Measurements from ENCODE around the gene APAF1.
"Not testable (repeated sequence)": the region's sequence is repeated elsewhere in the genome, so short reads cannot be mapped to it uniquely, and the experiment has no call there.

The APAF1 gene

DNA sequence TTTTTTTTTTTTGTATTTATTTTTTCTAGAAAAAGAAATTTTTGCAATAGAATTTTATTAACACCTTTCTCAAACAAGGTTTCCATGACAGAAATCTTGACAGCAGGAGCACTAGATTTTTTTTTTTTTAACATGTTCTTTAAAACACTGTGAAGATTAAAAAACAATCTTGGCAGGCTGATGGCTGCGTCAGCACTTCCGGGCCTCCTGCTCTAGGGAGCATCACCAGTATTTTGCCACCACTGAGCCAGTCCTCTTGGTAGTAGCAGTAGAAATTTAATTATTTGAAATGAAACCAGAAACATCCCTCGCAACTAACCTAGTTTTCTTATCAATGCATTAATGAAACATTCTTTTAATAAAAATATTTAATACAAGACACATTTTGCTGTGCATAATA, 99.6 kb downstream of the APAF1 start:
- Mint-ChIP-seq H3K4me3 (no peak overlapping the region), H3K9me3 (no peaks in the 10 kb centered on the region), H3K27me3 (peaks cover 61% of the 10 kb centered on the region), H3K4me1 (peaks cover 14% of the 10 kb centered on the region), H3K36me3 (no peaks in the 10 kb centered on the region), H3K27ac (no peak overlapping the region)
- no peak for DNase-seq
- CTCF ChIA-PET = no interaction called here

DNA sequence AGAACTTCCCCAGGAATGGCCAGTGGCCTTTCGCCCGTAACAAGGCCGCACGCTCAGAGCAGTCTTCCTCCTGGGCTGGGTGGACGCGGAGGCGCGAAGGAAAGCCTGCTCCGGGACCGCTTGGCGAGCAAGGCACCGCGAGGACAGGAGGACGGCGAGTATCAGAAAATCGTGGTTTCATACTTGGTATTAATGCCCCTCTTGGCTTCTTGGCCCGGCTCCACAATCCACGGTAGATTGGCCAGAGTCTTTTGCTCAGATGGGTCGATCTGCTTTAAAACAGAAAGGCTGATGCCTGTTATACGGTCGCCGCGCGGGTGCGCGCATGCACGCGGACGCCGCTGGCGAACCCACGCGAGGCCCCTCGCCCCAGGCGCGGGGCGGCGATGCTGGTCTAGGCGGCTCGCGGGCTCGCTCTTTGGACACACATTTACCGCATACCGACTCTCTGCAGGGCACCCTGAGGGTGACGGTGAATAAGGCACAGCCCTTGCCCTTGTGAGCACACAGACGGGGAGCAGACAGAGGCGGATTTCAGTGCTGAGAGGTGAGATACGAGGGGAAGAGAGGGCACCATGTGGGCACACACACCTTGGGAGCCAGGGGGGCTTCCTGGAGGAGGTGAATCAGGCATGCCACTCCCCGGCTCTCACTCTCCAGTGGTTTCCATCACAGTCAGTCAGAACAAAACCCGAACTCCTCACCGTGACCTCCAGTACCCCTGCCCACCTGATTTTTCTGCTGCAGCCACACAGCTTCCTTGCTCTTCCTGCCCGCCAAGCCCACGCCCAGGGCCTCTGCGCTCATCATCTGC, 100.7 kb downstream of the APAF1 start:
- peaks cover 14% of the 10 kb centered on the region for H3K4me1 Mint-ChIP-seq
- CTCF ChIA-PET = no interaction called here
- no peak overlapping the region for H3K27ac Mint-ChIP-seq

DNA sequence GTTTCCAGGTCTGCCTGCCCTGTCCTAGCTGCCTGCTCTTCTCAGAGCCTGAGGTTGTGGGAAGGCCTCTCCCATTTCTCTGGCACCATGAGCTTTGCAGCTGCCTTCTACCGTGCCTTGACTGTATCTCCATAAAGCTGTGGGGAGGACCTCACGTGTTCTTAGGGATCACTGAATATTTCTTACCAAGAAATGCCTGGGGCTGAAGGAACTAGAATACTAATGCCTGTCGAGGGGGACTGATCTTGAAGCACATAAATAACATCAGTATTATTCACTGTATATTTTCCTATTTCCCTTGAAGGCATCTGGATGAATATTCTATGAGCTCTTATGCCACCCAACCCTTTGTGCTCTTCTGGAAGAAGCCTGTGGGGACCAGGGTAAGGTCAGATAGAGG, 103.4 kb downstream of the APAF1 start:
- no peaks in the 10 kb centered on the region for H3K9me3 Mint-ChIP-seq
- DNase-seq = no peak
- H3K4me3 Mint-ChIP-seq = no peak overlapping the region
- H3K36me3 Mint-ChIP-seq = no peaks in the 10 kb centered on the region
- peaks cover 46% of the 10 kb centered on the region for H3K27me3 Mint-ChIP-seq
- CTCF ChIA-PET = interaction anchor here (0.9 kb wide), 1 partner anchor 9 kb away, joined by 3 read pairs; no protein-coding TSS in a partner anchor
- peaks cover 8% of the 10 kb centered on the region for H3K4me1 Mint-ChIP-seq
- H3K27ac Mint-ChIP-seq = no peak overlapping the region

More for the DNA sequence above, 100.7 kb downstream of the APAF1 start:
- DNase-seq = peak; percentile 33
- Mint-ChIP-seq H3K4me3 (peak overlapping the region; percentile 67), H3K36me3 (no peaks in the 10 kb centered on the region), H3K27me3 (peaks cover 66% of the 10 kb centered on the region), H3K9me3 (no peaks in the 10 kb centered on the region)

DNA sequence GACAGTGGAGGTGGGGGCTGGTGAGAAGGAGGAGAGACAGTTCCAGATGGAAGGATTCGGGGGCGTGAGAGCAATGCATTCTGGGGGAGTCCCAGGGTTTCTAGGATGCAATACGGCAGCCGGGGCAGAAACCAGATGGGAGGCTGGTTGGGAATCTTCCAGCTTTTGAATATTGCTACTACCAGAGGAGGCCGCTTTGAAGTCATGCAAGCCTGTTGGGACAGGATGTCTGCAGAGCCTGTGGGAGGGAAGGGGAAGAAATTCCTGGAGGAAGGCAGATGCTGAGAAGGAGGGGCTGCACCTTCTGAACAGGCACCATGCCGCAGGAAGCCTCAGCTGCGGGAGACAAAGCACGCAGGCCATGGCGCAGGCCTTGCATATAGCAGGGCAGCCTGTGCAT, 105.4 kb downstream of the APAF1 start:
- no peak overlapping the region for H3K4me3 Mint-ChIP-seq
- no peaks in the 10 kb centered on the region for H3K9me3 Mint-ChIP-seq
- peaks cover 38% of the 10 kb centered on the region for H3K27me3 Mint-ChIP-seq
- no peaks in the 10 kb centered on the region for H3K36me3 Mint-ChIP-seq
- no peak overlapping the region for H3K27ac Mint-ChIP-seq
- no peak for DNase-seq
- peaks cover 10% of the 10 kb centered on the region for H3K4me1 Mint-ChIP-seq
- CTCF ChIA-PET = interaction anchor here (1.0 kb wide), 1 partner anchor 9 kb away, joined by 6 read pairs; no protein-coding TSS in a partner anchor

DNA sequence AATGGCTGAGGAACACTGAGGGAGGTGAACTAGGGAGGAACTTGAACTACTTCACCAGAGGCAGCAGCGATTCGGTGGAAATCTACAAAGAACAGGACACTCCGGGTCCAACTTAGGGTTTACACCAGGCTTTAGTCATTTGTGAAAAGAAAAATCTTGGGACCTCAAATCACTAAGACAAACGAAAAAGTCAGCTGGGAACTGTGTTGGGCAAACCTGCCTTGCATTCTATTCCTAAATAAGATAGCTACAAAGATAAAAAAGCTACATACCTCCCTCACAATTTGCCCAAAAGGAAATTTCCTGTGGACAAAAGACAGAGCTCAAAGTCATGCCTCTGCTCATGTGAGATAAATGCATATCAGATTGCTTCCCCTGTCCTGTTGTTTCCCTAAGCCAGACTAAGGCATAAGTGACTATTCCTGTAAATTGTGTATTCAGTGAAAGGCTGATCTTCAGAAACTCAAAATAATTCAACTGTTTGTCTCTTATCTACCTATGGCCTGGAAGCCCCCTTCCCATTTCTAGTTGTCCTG, 106.6 kb downstream of the APAF1 start:
- Mint-ChIP-seq H3K4me3 (no peak overlapping the region), H3K36me3 (no peaks in the 10 kb centered on the region), H3K27me3 (peaks cover 27% of the 10 kb centered on the region), H3K27ac (no peak overlapping the region), H3K4me1 (peaks cover 3% of the 10 kb centered on the region), H3K9me3 (no peaks in the 10 kb centered on the region)
- CTCF ChIA-PET = interaction anchor here (3.3 kb wide), 1 partner anchor 9 kb away, joined by 22 read pairs; no protein-coding TSS in a partner anchor
- DNase-seq = no peak

DNA sequence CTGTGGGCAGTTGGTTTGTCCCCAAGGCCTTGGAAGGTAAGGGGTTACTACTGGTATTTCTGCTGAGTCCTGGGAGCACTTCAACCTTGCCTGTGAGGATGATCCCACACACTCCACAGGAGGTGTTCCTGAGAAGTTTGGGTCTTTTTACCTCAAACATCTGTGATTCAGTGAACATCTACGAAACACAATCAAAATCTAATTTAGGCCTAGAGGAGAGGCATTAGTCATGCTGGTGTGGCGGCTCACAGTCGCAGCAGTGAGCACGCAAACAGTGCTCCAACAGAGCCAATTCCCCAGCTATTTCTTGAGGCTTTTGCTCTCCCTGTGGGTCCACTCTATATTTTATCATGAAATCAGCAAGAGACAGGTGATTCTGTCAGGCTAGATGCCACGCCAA, 107.6 kb downstream of the APAF1 start:
- no peak overlapping the region for H3K4me3 Mint-ChIP-seq
- DNase-seq = no peak
- H3K27ac Mint-ChIP-seq = no peak overlapping the region
- no peaks in the 10 kb centered on the region for H3K36me3 Mint-ChIP-seq
- peaks cover 21% of the 10 kb centered on the region for H3K27me3 Mint-ChIP-seq
- peaks cover 3% of the 10 kb centered on the region for H3K4me1 Mint-ChIP-seq
- CTCF ChIA-PET = interaction anchor here (3.3 kb wide), 1 partner anchor 10 kb away, joined by 22 read pairs; no protein-coding TSS in a partner anchor
- H3K9me3 Mint-ChIP-seq = no peaks in the 10 kb centered on the region

DNA sequence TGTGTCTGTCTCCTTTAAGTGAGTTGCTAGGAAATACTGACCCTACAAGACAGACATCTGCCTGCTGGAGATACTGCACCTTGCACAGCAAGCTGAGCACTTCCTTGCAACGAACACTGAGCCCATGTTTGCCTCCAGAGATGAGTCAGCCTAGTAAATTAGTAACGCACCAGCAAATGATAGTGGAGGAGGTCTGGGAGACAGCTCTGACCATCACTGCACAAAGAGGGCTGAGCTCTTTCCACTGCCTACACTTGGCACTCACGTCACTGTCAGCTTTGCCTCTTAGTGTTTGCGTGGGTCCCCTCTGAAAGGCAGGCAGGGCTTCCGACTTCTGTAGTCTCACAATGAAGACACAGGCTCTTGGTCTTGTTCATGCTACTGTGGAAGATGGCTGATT, 109.0 kb downstream of the APAF1 start:
- no peak overlapping the region for H3K27ac Mint-ChIP-seq

DNA sequence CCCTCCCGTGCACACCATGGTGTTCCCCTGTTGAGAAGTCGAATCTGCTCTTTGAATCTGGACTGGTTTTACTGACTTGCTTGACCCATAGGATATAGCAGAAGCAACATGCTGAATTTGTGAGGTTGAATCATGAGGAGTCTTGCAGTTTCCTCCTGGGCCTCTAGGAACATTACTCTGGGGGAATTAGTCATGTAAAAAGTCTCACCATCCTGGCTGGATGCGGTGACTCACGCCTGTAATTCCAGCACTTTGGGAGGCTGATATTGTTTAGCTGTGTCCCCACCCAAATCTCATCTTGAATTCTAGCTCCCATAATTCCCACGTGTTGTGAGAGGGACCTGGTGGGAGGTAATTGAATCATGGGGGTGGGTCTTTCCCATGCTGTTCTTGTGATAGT, 110.8 kb downstream of the APAF1 start:
- CTCF ChIA-PET, DNase-seq, H3K27me3 Mint-ChIP-seq, H3K27ac Mint-ChIP-seq, H3K36me3 Mint-ChIP-seq, H3K4me1 Mint-ChIP-seq, H3K4me3 Mint-ChIP-seq, H3K9me3 Mint-ChIP-seq: not testable (repeated sequence)

More for the DNA sequence above, 109.0 kb downstream of the APAF1 start:
- Mint-ChIP-seq H3K4me3 (no peak overlapping the region), H3K4me1 (peaks cover 3% of the 10 kb centered on the region), H3K27me3 (peaks cover 15% of the 10 kb centered on the region), H3K9me3 (no peaks in the 10 kb centered on the region), H3K36me3 (no peaks in the 10 kb centered on the region)
- CTCF ChIA-PET = interaction anchor here (1.2 to 3.3 kb wide), 2 partner anchors 12 to 29 kb away, joined by 3 to 22 read pairs; no protein-coding TSS in a partner anchor
- DNase-seq = no peak

DNA sequence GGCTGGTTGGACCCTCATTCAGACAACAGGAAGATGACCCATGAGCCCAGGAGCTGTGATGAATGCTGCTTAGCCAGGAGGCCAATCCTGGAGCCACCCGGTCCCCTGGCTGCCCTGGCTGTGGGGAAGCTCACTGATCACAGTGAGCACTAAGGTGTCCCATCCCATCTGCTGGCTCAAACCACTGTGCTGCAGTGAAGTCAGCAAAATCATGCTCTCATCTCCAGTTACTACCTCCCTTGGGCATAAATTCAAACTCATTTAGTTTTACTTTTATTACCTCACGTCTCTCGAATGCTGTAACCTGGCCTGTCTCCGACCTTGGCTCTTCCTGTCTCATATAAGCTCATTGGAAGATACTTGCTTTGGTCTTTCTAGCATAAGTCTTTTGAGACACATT, 112.4 kb downstream of the APAF1 start:
- no peaks in the 10 kb centered on the region for H3K36me3 Mint-ChIP-seq
- H3K27ac Mint-ChIP-seq = no peak overlapping the region
- H3K4me1 Mint-ChIP-seq = peaks cover 3% of the 10 kb centered on the region
- DNase-seq = no peak
- CTCF ChIA-PET = no interaction called here
- H3K4me3 Mint-ChIP-seq = no peak overlapping the region
- no peaks in the 10 kb centered on the region for H3K9me3 Mint-ChIP-seq
- peaks cover 6% of the 10 kb centered on the region for H3K27me3 Mint-ChIP-seq

DNA sequence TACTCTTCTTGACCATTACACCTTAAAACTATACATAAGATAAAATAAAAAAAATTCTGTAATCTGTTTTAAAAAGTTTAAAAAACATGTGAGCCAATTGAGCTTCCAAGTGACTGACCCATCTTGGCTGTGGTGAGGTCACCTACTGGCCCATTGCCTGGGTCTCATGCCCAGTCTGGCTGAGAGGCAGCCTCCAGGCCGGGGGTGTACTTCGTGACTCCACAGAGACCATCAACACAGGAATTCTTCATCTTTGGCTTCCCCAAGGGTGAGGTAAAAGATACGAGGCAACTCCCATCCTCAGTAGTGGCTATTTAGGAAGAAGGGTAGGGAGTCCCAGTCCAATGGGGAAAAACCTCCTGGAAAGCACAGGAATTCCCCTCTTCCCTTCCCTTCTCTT, 113.2 kb downstream of the APAF1 start:
- DNase-seq = no peak
- H3K27ac Mint-ChIP-seq = no peak overlapping the region
- peaks cover 3% of the 10 kb centered on the region for H3K4me1 Mint-ChIP-seq
- no peak overlapping the region for H3K4me3 Mint-ChIP-seq
- H3K9me3 Mint-ChIP-seq = no peaks in the 10 kb centered on the region
- no peaks in the 10 kb centered on the region for H3K36me3 Mint-ChIP-seq
- CTCF ChIA-PET = no interaction called here
- H3K27me3 Mint-ChIP-seq = peaks cover 10% of the 10 kb centered on the region

DNA sequence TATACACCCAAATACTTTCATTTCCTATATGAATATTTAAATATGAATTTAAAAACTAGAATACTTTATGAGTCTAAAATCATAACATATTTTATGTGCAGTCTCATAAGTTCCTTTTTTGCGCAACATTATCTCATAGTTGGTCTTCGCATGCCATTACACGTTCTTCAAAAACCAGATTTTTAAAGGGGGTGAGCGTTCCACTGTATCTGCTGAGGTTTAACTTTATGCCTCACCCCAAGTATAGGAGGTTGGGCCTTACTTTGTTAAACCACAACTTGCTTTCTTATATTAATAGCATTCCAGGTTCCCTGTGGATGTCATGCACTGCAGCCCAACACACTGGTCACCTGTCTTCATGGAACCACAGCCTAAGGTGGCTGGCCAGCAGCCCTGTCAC, 118.6 kb downstream of the APAF1 start:
- Mint-ChIP-seq H3K4me3 (no peak overlapping the region), H3K27ac (no peak overlapping the region), H3K27me3 (peaks cover 14% of the 10 kb centered on the region), H3K36me3 (no peaks in the 10 kb centered on the region), H3K4me1 (no peaks in the 10 kb centered on the region), H3K9me3 (no peaks in the 10 kb centered on the region)
- CTCF ChIA-PET = no interaction called here
- DNase-seq = no peak

DNA sequence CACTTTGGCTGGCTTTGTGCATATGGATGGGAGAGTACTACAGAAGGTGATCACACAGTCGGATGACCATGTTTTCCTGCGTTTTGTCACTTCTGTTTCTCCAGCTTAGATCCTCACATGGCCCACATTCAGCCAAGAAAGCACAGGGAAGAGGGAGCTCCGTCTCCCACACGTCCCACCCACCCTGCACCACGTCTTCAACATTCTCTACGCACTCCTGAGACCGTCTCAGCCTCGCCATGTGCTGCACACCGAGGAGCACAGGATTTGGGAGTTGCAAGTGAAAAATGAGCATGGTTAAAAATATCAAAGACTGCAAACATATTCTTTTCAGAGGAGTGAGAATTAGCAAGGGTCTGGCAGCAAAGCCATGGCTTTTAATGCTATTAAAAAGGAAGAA, 122.2 kb downstream of the APAF1 start:
- no peaks in the 10 kb centered on the region for H3K9me3 Mint-ChIP-seq
- CTCF ChIA-PET = no interaction called here
- peaks cover 9% of the 10 kb centered on the region for H3K27me3 Mint-ChIP-seq
- H3K4me3 Mint-ChIP-seq = no peak overlapping the region
- DNase-seq = no peak
- H3K27ac Mint-ChIP-seq = no peak overlapping the region
- no peaks in the 10 kb centered on the region for H3K4me1 Mint-ChIP-seq
- no peaks in the 10 kb centered on the region for H3K36me3 Mint-ChIP-seq

DNA sequence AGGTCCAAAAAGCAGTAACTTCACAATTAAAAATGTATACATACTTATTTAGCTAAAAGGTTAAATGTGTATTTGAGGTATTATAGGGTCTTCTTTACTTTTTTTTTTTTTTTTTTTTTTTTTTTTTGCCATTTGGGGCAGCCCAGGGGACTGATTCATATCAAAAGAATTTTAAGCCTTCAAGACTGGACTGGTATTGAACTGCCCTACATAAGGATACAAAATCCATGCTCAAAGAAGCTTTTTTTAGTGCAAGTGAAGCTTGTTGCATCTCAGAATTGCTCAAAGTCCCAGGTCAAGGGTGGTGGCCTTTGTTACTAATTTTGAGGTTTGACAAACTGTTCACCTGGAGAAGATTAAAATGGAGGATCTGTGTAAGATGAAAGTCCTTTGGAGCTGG, 124.0 kb downstream of the APAF1 start:
- Mint-ChIP-seq H3K27ac (no peak overlapping the region), H3K4me3 (no peak overlapping the region), H3K4me1 (no peaks in the 10 kb centered on the region), H3K27me3 (peaks cover 4% of the 10 kb centered on the region), H3K9me3 (no peaks in the 10 kb centered on the region), H3K36me3 (no peaks in the 10 kb centered on the region)
- CTCF ChIA-PET = interaction anchor here (0.6 kb wide), 1 partner anchor 135 kb away, joined by 3 read pairs; no protein-coding TSS in a partner anchor
- DNase-seq = no peak

DNA sequence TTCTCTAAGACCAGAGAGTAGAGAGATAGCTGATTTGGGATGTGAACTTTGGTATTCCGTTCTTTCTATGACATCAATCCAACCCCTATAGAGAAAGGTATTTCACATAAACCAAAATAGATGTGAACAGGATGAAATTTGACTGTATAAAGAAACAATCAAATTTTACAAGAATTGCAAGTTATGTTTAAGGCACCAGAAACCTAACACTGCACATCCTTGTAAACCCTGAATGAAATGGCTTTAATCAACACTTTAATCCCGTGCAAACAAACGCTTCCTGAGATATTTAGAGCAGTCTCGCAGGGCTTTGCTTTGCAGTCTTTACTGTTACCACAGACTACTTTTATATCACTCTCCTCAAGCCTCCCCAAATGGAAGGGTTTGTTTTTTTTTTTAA, 125.1 kb downstream of the APAF1 start:
- H3K36me3 Mint-ChIP-seq = no peaks in the 10 kb centered on the region
- no peak overlapping the region for H3K4me3 Mint-ChIP-seq
- no peaks in the 10 kb centered on the region for H3K4me1 Mint-ChIP-seq
- H3K27me3 Mint-ChIP-seq = peaks cover 6% of the 10 kb centered on the region
- CTCF ChIA-PET = no interaction called here
- H3K9me3 Mint-ChIP-seq = no peaks in the 10 kb centered on the region
- DNase-seq = no peak
- no peak overlapping the region for H3K27ac Mint-ChIP-seq
